ENCODE data around the gene SPON2. TPM values are rescaled to one million over a fixed set of nuclear protein-coding genes. Genes with fewer than 3 reads are reported as not detected.

Gene SPON2
- total RNA-seq, 1 donor: 21.1 TPM

GRCh38 chr4:1171311-1172227 is 814 bp downstream of the SPON2 start:
- TF ChIP-seq CTCF (IDR thresholded peaks at IDR 0.05; ENCODE audit: insufficient read depth, low read length): no peak
- DNase-seq (ENCODE audit: low read depth): no peak
- peak overlapping the region; percentile 53 for H3K4me3 ChIP-seq (ENCODE audit: low read depth, low read length)

GRCh38 chr4:1170976-1171310 is 1.4 kb downstream of the SPON2 start:
- H3K4me3 ChIP-seq (ENCODE audit: low read depth, low read length): no peak overlapping the region
- DNase-seq (ENCODE audit: low read depth): no peak
- TF ChIP-seq CTCF (IDR thresholded peaks at IDR 0.05; ENCODE audit: insufficient read depth, low read length): no peak

- DNase-seq (ENCODE audit: low read depth): no peak
- no peak for TF ChIP-seq CTCF (IDR thresholded peaks at IDR 0.05; ENCODE audit: insufficient read depth, low read length)
- H3K4me3 ChIP-seq (ENCODE audit: low read depth, low read length): no peak overlapping the region
Measured at GRCh38 chr4:1170156-1170975, 2.0 kb downstream of the SPON2 start.

- no peak overlapping the region for H3K4me3 ChIP-seq (ENCODE audit: low read depth, low read length)
Measured at GRCh38 chr4:1169691-1170096, 2.7 kb downstream of the SPON2 start.

GRCh38 chr4:1169171-1169671 is 3.2 kb downstream of the SPON2 start:
- no peak overlapping the region for H3K4me3 ChIP-seq (ENCODE audit: low read depth, low read length)
- TF ChIP-seq CTCF (IDR thresholded peaks at IDR 0.05; ENCODE audit: insufficient read depth, low read length): no peak
- no peak for DNase-seq (ENCODE audit: low read depth)

More at GRCh38 chr4:1169691-1170096, 2.7 kb downstream of the SPON2 start:
- no peak for DNase-seq (ENCODE audit: low read depth)
- no peak for TF ChIP-seq CTCF (IDR thresholded peaks at IDR 0.05; ENCODE audit: insufficient read depth, low read length)

GRCh38 chr4:1168191-1169101 is 3.9 kb downstream of the SPON2 start:
- H3K4me3 ChIP-seq (ENCODE audit: low read depth, low read length): no peak overlapping the region
- no peak for TF ChIP-seq CTCF (IDR thresholded peaks at IDR 0.05; ENCODE audit: insufficient read depth, low read length)
- DNase-seq (ENCODE audit: low read depth): no peak

Measured in fibroblast of the aortic adventitia (primary cell).